SU-DHL-6 (cell line): ENCODE measurements around the gene AHSG.

Experiments
- H2AFZ ChIP-seq: fragments of 200-600 bp; sonication (generic); 2 replicates; pipeline ENCODE4 v1.6.1; 2014; ENCODE audit warnings: low read depth, mild to moderate bottlenecking, moderate library complexity, mixed read lengths, antibody characterized with exemption, low read length; ENCODE audit not compliant: severe bottlenecking
- H3F3A ChIP-seq: fragments of 200-600 bp; shearing (Covaris generic); 2 replicates; pipeline ENCODE4 v1.6.0; 2016; ENCODE audit warnings: antibody characterized with exemption, mild to moderate bottlenecking; ENCODE audit not compliant: insufficient read depth
- H3K27ac ChIP-seq: fragments of 200-600 bp; sonication (generic); 2 replicates; pipeline ENCODE4 v1.5.1; 2016; ENCODE audit warnings: low read depth, mild to moderate bottlenecking, low read length, moderate library complexity, mixed read lengths
- H3K27me3 ChIP-seq: fragments of 200-600 bp; sonication (generic), shearing (Covaris generic); 2 replicates; pipeline ENCODE4 v1.6.0; 2014; ENCODE audit warnings: mild to moderate bottlenecking, low read length
- H3K36me3 ChIP-seq: fragments of 200-600 bp; sonication (generic); 2 replicates; pipeline ENCODE4 v1.6.1; 2014; ENCODE audit warnings: mild to moderate bottlenecking, low read length, mixed read lengths
- H3K4me2 ChIP-seq: fragments of 300-600, 200-600 bp; shearing (Covaris generic), sonication (generic); 2 replicates; pipeline ENCODE4 v1.6.0; 2014; ENCODE audit warnings: low read length, low read depth, mild to moderate bottlenecking; ENCODE audit not compliant: poor library complexity, severe bottlenecking
- H3K4me3 ChIP-seq: fragments of 200-600 bp; sonication (generic); 2 replicates; pipeline ENCODE4 v1.5.1; 2014; ENCODE audit warnings: antibody characterized with exemption, low read length, mild to moderate bottlenecking, mixed read lengths; ENCODE audit not compliant: insufficient read depth, poor library complexity, severe bottlenecking
- H3K79me2 ChIP-seq: fragments of 200-600 bp; sonication (generic); 2 replicates; pipeline ENCODE4 v1.6.1; 2014; ENCODE audit warnings: mild to moderate bottlenecking, low read length, moderate library complexity; ENCODE audit not compliant: insufficient read depth
- H3K9ac ChIP-seq: fragments of 200-600 bp; sonication (generic); 2 replicates; pipeline ENCODE4 v1.7.0; 2014; ENCODE audit warnings: mild to moderate bottlenecking, low read length
- H3K9me2 ChIP-seq: fragments of 200-600 bp; sonication (generic); replicated peaks from 2 replicates; pipeline ENCODE4 v1.6.1; 2014; ENCODE audit warnings: low read length; ENCODE audit not compliant: insufficient read depth
- H3K9me3 ChIP-seq: fragments of 200-600 bp; sonication (generic); 2 replicates; pipeline ENCODE4 v1.6.1; 2014; ENCODE audit warnings: low read length, mixed read lengths; ENCODE audit not compliant: insufficient read depth
- H4K20me1 ChIP-seq: fragments of 200-600 bp; sonication (generic); 2 replicates; pipeline ENCODE4 v1.6.1; 2014; ENCODE audit warnings: low read depth, mild to moderate bottlenecking, antibody characterized with exemption, low read length, moderate library complexity, mixed read lengths
- CTCF ChIP-seq: fragments of 200-600 bp; sonication (generic); IDR thresholded peaks from one replicate; pipeline ENCODE4 v1.5.1; 2017; ENCODE audit warnings: antibody characterized with exemption, mild to moderate bottlenecking, low read length, moderate library complexity; ENCODE audit not compliant: insufficient read depth, poor library complexity, severe bottlenecking
- EZH2phosphoT487 ChIP-seq: fragments of 200-600 bp; sonication (generic), shearing (Covaris generic); conservative IDR thresholded peaks from 2 replicates; pipeline ENCODE4 v1.6.1; 2018; ENCODE audit warnings: mild to moderate bottlenecking, antibody characterized with exemption, low read length, moderate library complexity, mixed read lengths

AHSG gene

GRCh38 chr3:186570096-186570940 is 42.5 kb upstream of the AHSG start, which contains the start of gene DNAJB11:
Gene DNAJB11 (plus strand): TSS chr3:186570720. CDS start chr3:186570898, 178 bp downstream.
- Histone ChIP-seq H4K20me1 (no peaks in the 10 kb centered on the region), H3K9ac (peak within 1 kb of the TSS; percentile 80), H3F3A (peaks cover 2% of the 10 kb centered on the region; the same call in 1 of the 2 replicates), H3K79me2 (peaks cover 64% of the 10 kb centered on the region), H3K4me2 (peak within 1 kb of the TSS; percentile 76), H3K27me3 (no peaks in the 10 kb centered on the region), H3K27ac (peak within 1 kb of the TSS; percentile 48), H3K36me3 (peaks cover 27% of the 10 kb centered on the region), H3K4me3 (peak within 1 kb of the TSS; percentile 95), H3K9me3 (no peaks in the 10 kb centered on the region), H3K9me2 (no peaks in the 10 kb centered on the region), H2AFZ (peak within 1 kb of the TSS; percentile 30)
- TF ChIP-seq CTCF (no peak), EZH2phosphoT487 (no peak)

GRCh38 chr3:186570941-186571643 is 41.8 kb upstream of the AHSG start:
- H3K27me3 ChIP-seq, result no peaks in the 10 kb centered on the region
- no peak for TF ChIP-seq CTCF
- TF ChIP-seq EZH2phosphoT487, result no peak
- H3K4me2 ChIP-seq, result peak overlapping the region; percentile 76
- H3K36me3 ChIP-seq, result peaks cover 35% of the 10 kb centered on the region
- H2AFZ ChIP-seq, result peak overlapping the region; percentile 30
- H3K79me2 ChIP-seq, result peaks cover 61% of the 10 kb centered on the region
- H3F3A ChIP-seq, result peaks cover 2% of the 10 kb centered on the region; the same call in 1 of the 2 replicates
- peak overlapping the region; percentile 95 for H3K4me3 ChIP-seq
- H4K20me1 ChIP-seq, result no peaks in the 10 kb centered on the region
- no peaks in the 10 kb centered on the region for H3K9me3 ChIP-seq
- no peaks in the 10 kb centered on the region for H3K9me2 ChIP-seq
- 0 out of 2 replicates have a peak overlapping the region, but pooled peaks have one; percentile 19 for H3K27ac ChIP-seq
- H3K9ac ChIP-seq, result peak overlapping the region; percentile 80

GRCh38 chr3:186571644-186572013 is 41.2 kb upstream of the AHSG start:
- H3K27ac ChIP-seq, result no peak overlapping the region
- H3K27me3 ChIP-seq, result no peaks in the 10 kb centered on the region
- H3K9me3 ChIP-seq, result no peaks in the 10 kb centered on the region
- H3K4me2 ChIP-seq, result peak overlapping the region; percentile 76
- H3K9me2 ChIP-seq, result no peaks in the 10 kb centered on the region
- peaks cover 56% of the 10 kb centered on the region for H3K79me2 ChIP-seq
- no peak for TF ChIP-seq EZH2phosphoT487
- H3K9ac ChIP-seq, result peak overlapping the region; percentile 80
- no peaks in the 10 kb centered on the region for H4K20me1 ChIP-seq
- H3K4me3 ChIP-seq, result peak overlapping the region; percentile 95
- H2AFZ ChIP-seq, result no peak overlapping the region
- peaks cover 40% of the 10 kb centered on the region for H3K36me3 ChIP-seq
- peaks cover 2% of the 10 kb centered on the region; the same call in 1 of the 2 replicates for H3F3A ChIP-seq
